Bronchial smooth muscle cell (primary cell): ENCODE results near the gene BRSK1. TPM values are rescaled to one million over a fixed set of nuclear protein-coding genes. Genes with fewer than 3 reads are reported as not detected.

Experiments used
- total RNA-seq: library from RNA; depleted of rRNA; stranded (reverse); fragments of >200 nt; gene quantifications from 2 replicates; pipeline ENCODE4 v1.2.1, GENCODE V29; 2014

Gene BRSK1
- 3.5 and 7.0 TPM in 2 replicates for total RNA-seq

GRCh38 chr19:55283548-55284377 is at the start of gene BRSK1:
TSS of gene BRSK1 (plus strand) at chr19:55283997. CDS start at chr19:55284443, 446 bp downstream.

GRCh38 chr19:55258828-55259539 is 24.8 kb upstream of the BRSK1 start, which contains the start of gene PPP6R1:
TSS of gene PPP6R1 (minus strand) at chr19:55259017. CDS start at chr19:55247103, 11,914 bp downstream.

GRCh38 chr19:55279770-55280643 is 3.8 kb upstream of the BRSK1 start, which contains the start of gene HSPBP1:
TSS of gene HSPBP1 (minus strand) at chr19:55280110. CDS start at chr19:55279608, 502 bp downstream.

GRCh38 chr19:55325172-55325571 is 41.4 kb downstream of the BRSK1 start, which contains the start of gene TMEM150B:
TSS of gene TMEM150B (minus strand) at chr19:55325341. CDS start at chr19:55321036, 4,305 bp downstream.

GRCh38 chr19:55339105-55339888 is 55.5 kb downstream of the BRSK1 start, which contains the start of gene KMT5C:
TSS of gene KMT5C (plus strand) at chr19:55339876. CDS start at chr19:55341937, 2,061 bp downstream.

GRCh38 chr19:55354698-55355212 is 71.0 kb downstream of the BRSK1 start, which contains the start of gene COX6B2:
TSS of gene COX6B2 (minus strand) at chr19:55354719. CDS start at chr19:55354521, 198 bp downstream.

Other genes with a start within 250 kb of the BRSK1 start
- gene GP6, start 245.7 kb upstream of the BRSK1 start, total RNA-seq: 0.09 TPM in 1 of 2 replicates, not detected in the other
- 4.3 and 8.2 TPM in 2 replicates for gene RDH13, start 220.8 kb upstream of the BRSK1 start, total RNA-seq
- 0.47 and 0.52 TPM in 2 replicates for gene EPS8L1, start 208.1 kb upstream of the BRSK1 start, total RNA-seq
- gene PPP1R12C, start 166.4 kb upstream of the BRSK1 start, total RNA-seq: 23.5 and 25.4 TPM in 2 replicates
- 29.6 and 33.3 TPM in 2 replicates for gene TNNT1, start 134.8 kb upstream of the BRSK1 start, total RNA-seq
- 0.32 and 0.52 TPM in 2 replicates for gene TNNI3, start 126.3 kb upstream of the BRSK1 start, total RNA-seq
- 0.26 and 0.47 TPM in 2 replicates for gene DNAAF3, start 117.4 kb upstream of the BRSK1 start, total RNA-seq
- gene SYT5, start 103.7 kb upstream of the BRSK1 start, total RNA-seq: 0.09 and 0.16 TPM in 2 replicates
- 4.1 and 9.8 TPM in 2 replicates for gene PTPRH, start 74.5 kb upstream of the BRSK1 start, total RNA-seq
- 0.95 and 1.5 TPM in 2 replicates for gene TMEM86B, start 55.2 kb upstream of the BRSK1 start, total RNA-seq
- 24.0 and 24.4 TPM in 2 replicates for gene PPP6R1, start 25.0 kb upstream of the BRSK1 start, total RNA-seq
- gene HSPBP1, start 3.9 kb upstream of the BRSK1 start, total RNA-seq: 20.2 and 20.3 TPM in 2 replicates
- gene TMEM150B, start 41.3 kb downstream of the BRSK1 start, total RNA-seq: not detected in 2 replicates
- 7.1 and 10.3 TPM in 2 replicates for gene KMT5C, start 55.9 kb downstream of the BRSK1 start, total RNA-seq
- gene COX6B2, start 70.7 kb downstream of the BRSK1 start, total RNA-seq: 0.16 TPM in 1 of 2 replicates, not detected in the other
- not detected in 2 replicates for gene GARIN5B, start 79.3 kb downstream of the BRSK1 start, total RNA-seq
- 0.94 and 1.6 TPM in 2 replicates for gene IL11, start 86.5 kb downstream of the BRSK1 start, total RNA-seq
- 0.47 TPM in 1 of 2 replicates, not detected in the other for gene TMEM190, start 92.8 kb downstream of the BRSK1 start, total RNA-seq
- gene TMEM238, start 100.3 kb downstream of the BRSK1 start, total RNA-seq: 0.16 TPM in 1 of 2 replicates, not detected in the other
- 202 and 304 TPM in 2 replicates for gene RPL28, start 101.9 kb downstream of the BRSK1 start, total RNA-seq
- 8.6 and 20.3 TPM in 2 replicates for gene UBE2S, start 123.8 kb downstream of the BRSK1 start, total RNA-seq
- not detected in 2 replicates for gene SHISA7, start 159.3 kb downstream of the BRSK1 start, total RNA-seq
- gene ISOC2, start 177.6 kb downstream of the BRSK1 start, total RNA-seq: 38.8 and 58.3 TPM in 2 replicates
- not detected in 2 replicates for gene C19orf85, start 180.8 kb downstream of the BRSK1 start, total RNA-seq
- 0.47 and 0.69 TPM in 2 replicates for gene ZNF628, start 192.6 kb downstream of the BRSK1 start, total RNA-seq
- 9.2 and 16.2 TPM in 2 replicates for gene NAT14, start 201.2 kb downstream of the BRSK1 start, total RNA-seq
- gene SSC5D, start 204.4 kb downstream of the BRSK1 start, total RNA-seq: 3.9 and 13.1 TPM in 2 replicates